ENCODE results near the gene LAD1.

The LAD1 gene

DNA sequence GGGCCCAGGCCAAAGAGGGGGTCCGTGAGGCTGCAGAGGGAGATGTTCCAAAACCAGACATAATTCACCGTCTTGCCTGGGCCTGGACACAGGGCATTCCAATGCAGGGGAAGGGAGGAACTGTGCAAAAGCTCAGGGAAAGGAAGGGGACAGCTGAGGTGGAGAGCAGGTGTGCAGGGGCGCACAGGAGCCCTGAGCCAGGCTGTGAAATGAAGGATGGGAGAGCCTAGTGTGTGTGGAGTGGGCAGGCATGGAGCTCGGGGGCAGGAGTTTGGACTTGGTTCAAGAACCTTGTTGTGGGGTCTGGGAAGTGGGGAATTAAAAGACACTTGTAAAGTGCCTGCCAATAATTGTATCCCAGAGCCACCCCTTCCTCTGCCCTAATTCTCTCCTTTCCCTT lies 20.1 kb upstream of the LAD1 start:
- DNase-seq (ENCODE audit: low read depth in 2 of 2, low spot score in 1 of 2) = no peak

GRCh38 chr1:201418461-201418860 lies 19.3 kb upstream of the LAD1 start:
- no peak for DNase-seq (ENCODE audit: low read depth in 2 of 2, low spot score in 1 of 2)

GRCh38 chr1:201414051-201414738 lies 15.1 kb upstream of the LAD1 start:
- DNase-seq (ENCODE audit: low read depth in 2 of 2, low spot score in 1 of 2) = no peak

GRCh38 chr1:201411292-201411691 lies 12.2 kb upstream of the LAD1 start:
- DNase-seq (ENCODE audit: low read depth in 2 of 2, low spot score in 1 of 2) = no peak

GRCh38 chr1:201409440-201409839 lies 10.3 kb upstream of the LAD1 start:
- no peak for DNase-seq (ENCODE audit: low read depth in 2 of 2, low spot score in 1 of 2)

GRCh38 chr1:201408834-201409200 lies 9.7 kb upstream of the LAD1 start:
- no peak for DNase-seq (ENCODE audit: low read depth in 2 of 2, low spot score in 1 of 2)

GRCh38 chr1:201408176-201408833 lies 9.2 kb upstream of the LAD1 start:
- DNase-seq (ENCODE audit: low read depth in 2 of 2, low spot score in 1 of 2) = peak; percentile 33 to 50

GRCh38 chr1:201406831-201407406 lies 7.8 kb upstream of the LAD1 start:
- no peak for DNase-seq (ENCODE audit: low read depth in 2 of 2, low spot score in 1 of 2)

- DNase-seq (ENCODE audit: low read depth in 2 of 2, low spot score in 1 of 2) = no peak
Measured at GRCh38 chr1:201405484-201405831, 6.3 kb upstream of the LAD1 start.

DNA sequence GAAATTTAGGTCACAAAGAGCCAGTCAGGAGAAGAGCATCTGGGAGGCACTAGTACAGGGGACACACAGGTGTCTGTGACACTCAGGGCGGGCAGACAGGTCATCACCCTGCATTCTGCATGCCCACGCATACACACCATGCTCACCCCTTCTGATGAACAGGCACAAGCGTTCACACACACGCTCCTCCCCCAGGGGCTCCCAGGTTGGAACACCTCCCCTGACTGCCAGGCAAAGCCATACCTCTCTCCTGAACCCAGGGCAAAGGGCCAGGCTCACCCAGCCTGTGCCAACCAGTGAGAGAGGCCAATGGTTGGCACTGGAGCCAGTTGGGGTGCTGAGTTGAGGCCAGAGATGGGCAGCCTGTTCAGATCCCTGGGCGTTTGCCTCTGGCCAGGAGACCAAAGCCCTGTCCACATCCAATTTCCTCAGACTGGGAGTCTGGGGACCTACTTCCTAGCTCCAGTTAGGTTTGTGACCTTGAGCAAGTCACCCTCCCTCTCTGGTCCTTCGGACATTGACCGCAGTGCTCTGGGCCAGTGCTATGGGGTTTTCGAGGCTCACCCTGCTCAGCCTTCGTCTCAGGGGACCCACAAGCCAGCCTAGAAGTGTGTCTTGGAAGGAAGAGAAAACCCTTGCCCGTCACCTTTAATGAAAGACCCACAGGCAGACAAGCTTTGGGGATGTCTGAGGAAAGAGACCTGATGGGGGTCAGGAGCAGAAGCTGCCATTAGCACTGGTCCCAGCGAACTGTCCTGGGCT lies 5.8 kb upstream of the LAD1 start:
- DNase-seq (ENCODE audit: low read depth in 2 of 2, low spot score in 1 of 2) = no peak

GRCh38 chr1:201404055-201404454 lies 4.9 kb upstream of the LAD1 start:
- no peak for DNase-seq (ENCODE audit: low read depth in 2 of 2, low spot score in 1 of 2)

- no peak for DNase-seq (ENCODE audit: low read depth in 2 of 2, low spot score in 1 of 2)
Measured at GRCh38 chr1:201403359-201403758, 4.2 kb upstream of the LAD1 start.

- no peak for DNase-seq (ENCODE audit: low read depth in 2 of 2, low spot score in 1 of 2)
Measured at GRCh38 chr1:201401700-201402099, 2.6 kb upstream of the LAD1 start.

- no peak for DNase-seq (ENCODE audit: low read depth in 2 of 2, low spot score in 1 of 2)
Measured at GRCh38 chr1:201400852-201401230, 1.7 kb upstream of the LAD1 start.

GRCh38 chr1:201400212-201400851 lies 1.2 kb upstream of the LAD1 start:
- DNase-seq (ENCODE audit: low read depth in 2 of 2, low spot score in 1 of 2) = no peak

DNA sequence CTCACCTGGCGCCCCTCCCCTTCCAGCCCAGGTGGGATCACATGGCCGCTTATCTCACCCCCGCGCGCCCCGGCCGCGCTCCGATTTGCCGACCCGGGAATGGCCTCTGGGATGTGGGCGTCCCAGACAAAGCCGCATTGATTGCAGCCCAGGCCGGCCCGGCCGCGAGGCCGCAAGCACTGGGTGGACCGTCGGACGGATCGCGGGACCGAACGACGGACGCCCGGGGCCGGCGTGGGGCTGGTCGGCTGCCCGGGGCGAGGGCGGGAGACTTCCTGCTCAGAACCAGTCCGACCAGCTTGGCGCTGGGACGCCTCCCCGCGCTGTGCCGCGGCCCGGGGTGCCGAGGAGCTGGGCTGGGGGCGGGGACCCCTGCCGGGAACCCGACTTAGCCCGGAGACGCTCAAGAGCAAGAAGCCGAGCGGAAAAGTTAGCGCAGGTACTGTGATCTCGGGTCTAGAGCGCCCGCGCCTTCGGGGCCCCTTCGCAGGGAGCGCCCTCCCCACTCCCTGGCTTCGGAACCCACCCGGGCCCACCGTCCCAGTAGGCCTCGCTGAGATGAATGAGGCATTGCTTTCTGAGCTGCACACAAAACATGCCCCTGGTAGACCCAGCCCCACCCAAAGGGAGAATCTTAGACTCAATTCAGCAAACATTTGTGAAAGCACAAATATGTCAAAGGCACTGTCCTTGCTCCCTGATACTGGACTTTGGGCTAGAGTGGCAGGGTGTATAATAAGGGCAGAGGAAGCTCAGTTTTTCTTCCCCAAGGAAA lies 415 bp upstream of the LAD1 start:
- no peak for DNase-seq (ENCODE audit: low read depth in 2 of 2, low spot score in 1 of 2)

- no peak for DNase-seq (ENCODE audit: low read depth in 2 of 2, low spot score in 1 of 2)
Measured at GRCh38 chr1:201397675-201398074, 1.4 kb downstream of the LAD1 start.

DNA sequence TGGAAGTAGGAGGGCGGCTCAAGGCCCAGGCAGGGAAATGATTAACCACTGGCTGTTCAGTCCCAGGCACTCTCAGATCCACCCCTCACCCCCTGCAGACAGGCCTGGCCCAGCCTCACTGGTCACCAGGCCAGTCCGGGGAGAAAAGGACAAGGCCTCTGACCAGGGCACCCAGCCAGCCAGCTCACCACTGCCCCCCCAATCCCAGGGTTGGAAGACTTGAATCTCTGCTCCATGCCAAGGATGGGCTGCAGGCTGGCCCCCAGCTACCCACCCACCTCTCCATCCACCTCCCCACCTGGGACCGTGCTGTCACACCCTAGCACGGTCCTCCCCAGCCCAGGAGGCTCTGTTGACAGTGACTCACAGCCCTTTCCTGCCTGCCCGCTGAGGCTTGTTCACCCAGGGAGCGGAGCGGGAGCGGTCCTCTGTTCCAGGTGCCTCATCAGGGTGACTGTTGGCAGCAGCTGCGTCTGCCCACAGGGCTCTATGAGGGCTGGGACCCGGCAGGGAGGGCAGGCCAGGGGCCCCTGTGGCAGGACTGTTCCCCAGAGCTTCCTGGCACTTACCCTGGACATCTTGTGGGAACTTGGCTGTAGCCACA lies 2.2 kb downstream of the LAD1 start:
- DNase-seq (ENCODE audit: low read depth in 2 of 2, low spot score in 1 of 2) = no peak

- no peak for DNase-seq (ENCODE audit: low read depth in 2 of 2, low spot score in 1 of 2)
Measured at GRCh38 chr1:201395936-201396335, 3.2 kb downstream of the LAD1 start.

DNA sequence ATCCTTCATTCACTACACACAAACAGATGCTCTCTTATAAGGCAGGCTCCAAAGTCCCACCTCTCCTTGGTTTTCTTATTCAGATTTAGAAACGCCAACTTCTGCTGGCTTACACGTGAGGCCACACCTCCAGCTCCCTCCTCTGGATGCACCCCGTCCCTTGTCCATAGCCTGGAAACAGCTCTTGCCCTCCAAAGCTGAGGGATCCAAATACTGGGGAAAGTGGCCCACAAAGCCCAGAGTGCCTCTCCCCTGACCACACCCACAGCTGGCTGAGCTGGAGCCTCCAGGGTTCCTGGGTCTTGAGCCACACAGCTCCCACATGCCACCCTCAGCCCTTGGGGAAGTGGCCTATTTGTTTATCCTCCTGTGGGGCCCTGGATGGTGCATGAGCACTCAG lies 4.5 kb downstream of the LAD1 start:
- no peak for DNase-seq (ENCODE audit: low read depth in 2 of 2, low spot score in 1 of 2)

DNA sequence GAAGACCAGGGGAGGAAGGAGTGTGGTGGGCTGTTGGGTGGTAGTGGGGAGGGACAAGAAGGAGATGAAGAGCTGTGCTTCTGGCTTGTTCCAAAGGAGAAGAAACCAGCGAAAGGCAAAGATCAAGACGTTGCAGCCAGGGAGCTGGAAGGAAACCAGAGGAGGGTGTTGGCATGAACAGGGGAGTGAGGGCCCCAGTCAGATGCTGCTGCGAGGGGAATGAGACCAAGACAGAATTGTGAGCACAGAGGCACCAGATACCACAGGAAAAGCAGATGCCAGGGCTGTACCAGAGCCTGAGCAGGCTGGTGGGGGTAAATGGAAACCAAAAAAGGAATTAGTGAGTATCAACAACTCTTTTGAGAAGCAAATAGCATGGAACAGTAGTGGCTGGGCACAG lies 6.0 kb downstream of the LAD1 start:
- no peak for DNase-seq (ENCODE audit: low read depth in 2 of 2, low spot score in 1 of 2)
